ENCODE measurements around the gene CHMP3.

The CHMP3 gene

GRCh38 chr2:86461042-86461743 is 102.0 kb downstream of the CHMP3 start:
- DNase-seq, result no peak

- DNase-seq, result no peak
Observed at GRCh38 chr2:86455181-86455580, 108.1 kb downstream of the CHMP3 start.

GRCh38 chr2:86454238-86454637 is 109.0 kb downstream of the CHMP3 start:
- no peak for DNase-seq

GRCh38 chr2:86453836-86454235 is 109.4 kb downstream of the CHMP3 start:
- no peak for DNase-seq
